NB4 (cell line): ENCODE measurements around the gene ARHGAP12.

Experiments used
- DNase-seq: peaks from one replicate; pipeline ENCODE4 v3.0.0; 2010; ENCODE audit warnings: low read depth
- H3K4me3 ChIP-seq: one replicate; pipeline ENCODE4 v1.5.1; 2011; ENCODE audit warnings: mild to moderate bottlenecking, low read depth, low read length, moderate library complexity
- CTCF ChIP-seq: IDR thresholded peaks from one replicate; pipeline ENCODE4 v1.5.1; 2012; ENCODE audit warnings: low read depth, low read length
- MAX ChIP-seq: IDR thresholded peaks from 2 replicates; pipeline ENCODE4 v1.6.1; 2011; ENCODE audit warnings: low read depth, low read length
- MYC ChIP-seq: IDR thresholded peaks from 2 replicates; pipeline ENCODE4 v1.6.1; 2011; ENCODE audit warnings: low read depth, low read length
- POLR2A ChIP-seq: IDR thresholded peaks from 2 replicates; pipeline ENCODE4 v1.6.1; 2011; ENCODE audit warnings: mild to moderate bottlenecking; ENCODE audit not compliant: insufficient read length; ENCODE audit errors: extremely low read depth

The ARHGAP12 gene

GRCh38 chr10:31944071-31944433, 15.4 kb upstream of the ARHGAP12 start:
- TF ChIP-seq MAX (no peak), POLR2A (no peak), MYC (no peak), CTCF (no peak)
- H3K4me3 ChIP-seq, result no peak overlapping the region
- DNase-seq, result no peak

DNA sequence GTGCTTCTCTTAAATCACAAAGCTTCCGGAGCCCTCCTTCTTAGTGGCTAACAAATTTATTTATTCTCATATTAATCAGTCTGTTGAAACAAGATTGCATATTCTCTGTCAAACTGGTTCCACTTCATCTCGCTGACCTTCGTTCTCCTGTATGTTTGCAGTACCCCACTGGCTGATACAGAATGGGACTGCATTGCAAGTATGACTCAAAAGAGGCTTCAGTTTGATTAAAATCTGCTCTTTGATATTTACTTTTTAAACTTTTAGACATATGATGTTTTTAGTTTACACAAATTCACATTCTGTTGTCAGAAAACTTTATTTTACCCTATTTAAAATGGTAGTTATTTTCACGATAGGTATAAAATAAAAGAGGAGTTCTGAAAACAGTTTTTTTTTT, 14.3 kb upstream of the ARHGAP12 start:
- TF ChIP-seq MYC (no peak), POLR2A (no peak), MAX (no peak), CTCF (no peak)
- no peak for DNase-seq
- no peak overlapping the region for H3K4me3 ChIP-seq

DNA sequence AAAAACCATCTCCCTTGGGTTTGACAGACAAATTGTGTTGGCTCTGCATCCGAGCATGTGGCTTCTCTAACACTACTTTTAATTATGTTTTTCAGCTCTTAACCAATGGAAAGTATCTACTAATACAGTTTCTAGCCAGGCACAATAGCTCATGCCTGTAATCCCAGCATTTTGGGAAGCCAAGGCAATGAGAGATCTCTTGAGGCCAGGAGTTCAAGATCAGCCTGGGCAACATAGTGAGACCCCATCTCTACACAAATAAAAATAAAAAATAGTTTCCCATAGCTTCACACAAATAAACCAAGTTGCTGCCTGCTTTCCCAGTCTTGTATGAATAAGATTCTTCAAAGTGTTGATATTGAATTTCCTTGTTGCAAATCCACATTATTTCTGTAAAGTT, 13.8 kb upstream of the ARHGAP12 start:
- H3K4me3 ChIP-seq, result no peak overlapping the region
- TF ChIP-seq POLR2A (no peak), MYC (no peak), MAX (no peak), CTCF (no peak)
- no peak for DNase-seq

DNA sequence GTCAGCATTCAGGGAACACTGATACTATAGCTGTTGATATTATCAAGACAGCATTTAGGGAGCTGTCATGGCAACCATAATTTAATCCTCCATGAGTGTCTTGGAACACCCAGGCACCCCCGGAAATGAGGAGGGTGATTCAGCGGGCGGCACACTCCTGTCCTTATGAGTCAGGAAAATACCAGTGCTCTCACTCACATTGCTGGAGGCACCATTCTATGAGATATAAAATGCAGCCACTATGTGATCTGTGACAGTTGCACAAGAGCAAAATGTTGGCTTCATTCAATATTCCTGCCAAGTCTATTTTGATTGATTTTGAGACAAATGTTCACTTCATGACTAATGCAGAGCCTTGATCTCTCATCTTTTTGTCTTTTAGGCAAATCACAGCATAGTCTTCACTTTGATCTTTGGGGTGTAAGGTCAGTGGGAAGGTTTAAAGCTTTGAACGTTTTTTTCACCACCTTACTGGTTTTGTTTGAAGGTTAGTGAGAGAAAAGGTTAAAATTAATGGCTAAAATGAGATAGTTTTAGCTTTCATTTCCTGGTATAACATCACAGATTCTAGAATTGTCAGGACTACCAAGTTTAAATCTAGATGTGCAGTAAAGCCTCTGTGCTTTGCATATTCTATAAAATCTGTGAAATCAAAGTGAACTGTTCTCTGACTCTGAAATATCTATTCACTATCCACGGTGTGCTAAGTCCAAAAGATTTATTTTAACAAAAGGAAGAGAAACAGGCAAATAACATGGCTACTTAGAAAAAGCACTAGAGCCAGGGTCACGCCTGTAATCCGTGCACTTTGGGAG, 12.4 kb upstream of the ARHGAP12 start:
- TF ChIP-seq MAX, result no peak
- DNase-seq, result peak; percentile 22
- no peak overlapping the region for H3K4me3 ChIP-seq

DNA sequence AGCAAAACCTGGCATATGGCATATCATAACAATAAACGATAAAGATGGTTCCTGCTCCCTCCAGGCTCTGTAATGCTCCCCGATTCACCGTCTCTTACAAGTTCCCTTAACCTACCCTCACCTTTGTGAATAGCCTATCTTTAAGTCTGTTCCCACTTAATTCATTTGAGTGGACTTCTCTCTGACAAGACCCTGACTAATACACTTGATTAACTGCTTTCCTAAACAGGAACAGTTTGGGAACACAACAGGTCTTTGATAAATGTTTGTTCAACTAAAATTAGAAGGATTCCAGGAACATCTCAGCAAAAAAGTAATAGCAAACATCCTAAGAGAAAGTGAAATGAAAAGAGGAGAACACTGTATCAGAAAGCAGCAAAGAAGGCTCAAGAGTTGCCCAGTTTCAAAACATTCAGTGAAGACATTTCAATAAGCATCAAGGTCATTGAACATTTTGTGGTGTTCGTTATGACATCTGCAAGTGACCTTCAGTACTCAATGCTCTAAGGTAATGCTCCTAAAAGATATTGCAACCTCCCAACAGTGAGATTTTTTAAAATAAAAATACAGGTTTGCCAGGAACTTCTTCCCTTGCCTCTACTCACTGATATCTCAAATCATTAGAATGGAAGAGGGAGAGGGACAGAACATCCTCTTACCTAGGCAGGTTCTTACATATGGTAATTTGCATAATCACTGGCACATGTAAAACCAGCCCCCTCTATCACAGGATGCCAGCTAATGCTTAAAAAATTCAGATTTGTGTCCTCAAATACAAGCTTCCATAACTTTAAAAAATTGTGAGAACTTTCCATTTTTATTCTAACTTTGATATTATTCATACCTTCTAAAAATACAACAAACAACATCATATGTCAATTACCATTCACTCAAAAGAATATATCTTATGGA, 11.4 kb upstream of the ARHGAP12 start:
- DNase-seq, result no peak
- TF ChIP-seq CTCF (no peak), MAX (no peak), MYC (no peak), POLR2A (no peak)
- H3K4me3 ChIP-seq, result no peak overlapping the region

DNA sequence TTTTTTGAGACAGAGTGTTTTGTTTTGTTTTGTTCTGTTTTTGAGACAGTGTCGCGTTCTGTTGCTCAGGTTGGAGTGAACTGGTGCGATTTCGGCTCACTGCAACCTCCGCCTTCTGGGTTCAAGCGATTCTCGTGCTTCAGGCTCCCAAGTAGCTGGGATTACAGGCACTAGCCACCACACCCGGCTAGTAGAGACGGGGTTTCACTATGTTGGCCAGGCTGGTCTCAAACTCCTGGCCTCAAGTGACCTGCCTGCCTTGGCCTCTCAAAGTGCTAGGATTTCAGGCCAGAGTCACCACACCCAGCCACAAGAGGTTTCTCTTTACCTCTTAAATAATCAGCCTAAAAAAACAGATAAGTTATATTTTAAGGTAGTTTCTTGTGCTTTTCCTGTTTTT, 8.7 kb upstream of the ARHGAP12 start:
- no peak for DNase-seq
- no peak overlapping the region for H3K4me3 ChIP-seq
- TF ChIP-seq MAX (no peak), MYC (no peak), POLR2A (no peak), CTCF (no peak)
